GM23248 (cell line): ENCODE measurements around the gene OSTN. TPM values are rescaled to one million over a fixed set of nuclear protein-coding genes. Genes with fewer than 3 reads are reported as not detected.

Experiments used
- DNase-seq: peaks from one replicate; pipeline ENCODE4 v3.0.0-alpha.2; 2015
- H2AFZ ChIP-seq: fragments of 200-600 bp; sonication (generic); 2 replicates; pipeline ENCODE4 v1.6.1; 2016; ENCODE audit warnings: antibody characterized with exemption
- H3F3A ChIP-seq: fragments of 200-600 bp; sonication (generic); 2 replicates; pipeline ENCODE4 v1.6.1; 2016; ENCODE audit warnings: mild to moderate bottlenecking, antibody characterized with exemption, mixed run types; ENCODE audit not compliant: insufficient read depth
- H3K27ac ChIP-seq: fragments of 200-600 bp; sonication (generic); 2 replicates; pipeline ENCODE4 v1.5.1; 2016; ENCODE audit warnings: mild to moderate bottlenecking
- H3K27me3 ChIP-seq: fragments of 200-600 bp; sonication (generic); replicated peaks from 2 replicates; pipeline ENCODE4 v1.6.1; 2016; ENCODE audit warnings: mild to moderate bottlenecking; ENCODE audit not compliant: insufficient read depth
- H3K36me3 ChIP-seq: fragments of 200-600 bp; sonication (generic); 2 replicates; pipeline ENCODE4 v1.6.1; 2016; ENCODE audit warnings: low read depth, mild to moderate bottlenecking
- H3K4me1 ChIP-seq: fragments of 200-600 bp; sonication (generic); 2 replicates; pipeline ENCODE4 v1.6.1; 2016; ENCODE audit warnings: mild to moderate bottlenecking; ENCODE audit not compliant: insufficient read depth
- H3K4me2 ChIP-seq: fragments of 200-600 bp; sonication (generic); one replicate; pipeline ENCODE4 v1.6.1; 2016; ENCODE audit warnings: mild to moderate bottlenecking; ENCODE audit not compliant: unreplicated experiment
- H3K4me3 ChIP-seq: fragments of 200-600 bp; sonication (generic); 2 replicates; pipeline ENCODE4 v1.5.1; 2016; ENCODE audit warnings: mild to moderate bottlenecking
- H3K79me2 ChIP-seq: fragments of 200-600 bp; sonication (generic); 2 replicates; pipeline ENCODE4 v1.6.1; 2016; ENCODE audit warnings: mild to moderate bottlenecking; ENCODE audit not compliant: insufficient read depth
- H3K9ac ChIP-seq: fragments of 200-600 bp; sonication (generic); 2 replicates; pipeline ENCODE4 v1.6.1; 2016; ENCODE audit warnings: mild to moderate bottlenecking
- H3K9me2 ChIP-seq: fragments of 200-600 bp; sonication (generic); 2 replicates; pipeline ENCODE4 v1.6.1; 2016; ENCODE audit warnings: mixed run types, mild to moderate bottlenecking, moderate library complexity; ENCODE audit not compliant: insufficient read depth
- H3K9me3 ChIP-seq: fragments of 200-600 bp; sonication (generic); one replicate; pipeline ENCODE4 v1.6.1; 2017; ENCODE audit warnings: low read depth
- H4K20me1 ChIP-seq: fragments of 200-600 bp; sonication (generic); 2 replicates; pipeline ENCODE4 v1.6.0; 2016; ENCODE audit not compliant: insufficient read depth
- EZH2 ChIP-seq: fragments of 200-600 bp; sonication (generic); IDR thresholded peaks from 2 replicates; pipeline ENCODE4 v1.6.1; 2018; ENCODE audit warnings: antibody characterized with exemption, mild to moderate bottlenecking; ENCODE audit not compliant: insufficient read depth, poor library complexity, severe bottlenecking
- EZH2phosphoT487 ChIP-seq: fragments of 200-600 bp; sonication (generic); IDR thresholded peaks from 2 replicates; pipeline ENCODE4 v1.6.1; 2018; ENCODE audit warnings: antibody characterized with exemption, moderate library complexity, mild to moderate bottlenecking, low read depth; ENCODE audit not compliant: insufficient read depth
- WGBS, 2 experiments: methylation state at CpG; one replicate each; pipeline ENCODE4 v1.1.6; 2015 to 2017; ENCODE audit warnings: low lambda C conversion rate in 2 of 2, low coverage in 1 of 2; ENCODE audit errors: missing lambda C conversion rate in 2 of 2; 5-methylcytosine and 5-hydroxymethylcytosine counted together
- in situ Hi-C: fragments of 300-500 bp; cut with MboI; formaldehyde crosslinking; loops from 2 replicates; pipeline ENCODE4 v1.15.0; 2020
- polyA plus RNA-seq: library from polyadenylated mRNA; unstranded; fragments of >200 nt; fragmentation: Nextera tagmentation; extraction: Ambion mirVana; gene quantifications from 2 replicates; pipeline ENCODE4 v1.2.1, GENCODE V29; 2016
- total RNA-seq: library from RNA; depleted of rRNA; stranded (reverse); fragments of >200 nt; shearing (Covaris generic); gene quantifications from 2 replicates; pipeline ENCODE4 v1.2.3, GENCODE V29; 2014

Gene OSTN
- total and polyA plus RNA-seq, 2 experiments from 2014 or later: not detected

DNA sequence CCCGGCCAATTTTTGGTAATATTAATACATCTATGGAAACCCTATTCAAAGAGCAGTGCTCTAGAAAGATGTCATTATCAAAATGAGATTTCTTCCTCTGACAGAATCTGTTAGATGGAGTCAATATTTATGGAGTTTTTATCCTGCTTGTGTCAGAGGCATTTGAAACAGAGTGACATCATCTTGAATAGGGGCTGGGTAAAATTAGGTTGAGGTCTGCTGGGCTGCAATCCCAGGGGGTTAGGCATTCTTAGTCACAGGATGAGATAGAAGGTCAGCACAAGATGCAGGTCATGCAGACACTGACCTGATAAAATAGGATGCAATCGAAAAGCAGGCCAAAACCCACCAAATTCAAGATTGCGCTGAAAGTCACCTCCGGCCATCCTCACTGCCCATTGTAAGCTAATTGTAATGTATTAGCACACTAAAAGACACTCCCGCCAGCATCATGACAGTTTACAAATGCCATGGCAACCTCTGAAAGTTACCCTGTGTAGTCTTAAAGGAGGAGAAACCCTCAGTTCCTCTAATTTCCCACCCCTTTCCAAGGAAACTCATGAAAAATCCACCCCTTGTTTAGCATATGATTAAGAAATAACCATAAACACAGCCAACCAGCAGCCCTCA is 102.9 kb downstream of the OSTN start:
- Histone ChIP-seq H3K27me3 (no peaks in the 10 kb centered on the region), H3K36me3 (no peaks in the 10 kb centered on the region), H3K4me3 (no peak overlapping the region), H2AFZ (no peak overlapping the region), H3K9me3 (no peaks in the 10 kb centered on the region), H4K20me1 (no peaks in the 10 kb centered on the region), H3K79me2 (no peaks in the 10 kb centered on the region), H3K9me2 (no peaks in the 10 kb centered on the region), H3K27ac (no peak overlapping the region), H3K4me1 (no peaks in the 10 kb centered on the region), H3K9ac (no peak overlapping the region), H3F3A (no peaks in the 10 kb centered on the region), H3K4me2 (no peak overlapping the region)
- in situ Hi-C loops: no loop called here
- 89 to 98% methylated on average over 5 of the region's 5 CpGs for WGBS, 2 experiments
- no peak for DNase-seq
- TF ChIP-seq EZH2phosphoT487 (no peak), EZH2 (no peak)

DNA sequence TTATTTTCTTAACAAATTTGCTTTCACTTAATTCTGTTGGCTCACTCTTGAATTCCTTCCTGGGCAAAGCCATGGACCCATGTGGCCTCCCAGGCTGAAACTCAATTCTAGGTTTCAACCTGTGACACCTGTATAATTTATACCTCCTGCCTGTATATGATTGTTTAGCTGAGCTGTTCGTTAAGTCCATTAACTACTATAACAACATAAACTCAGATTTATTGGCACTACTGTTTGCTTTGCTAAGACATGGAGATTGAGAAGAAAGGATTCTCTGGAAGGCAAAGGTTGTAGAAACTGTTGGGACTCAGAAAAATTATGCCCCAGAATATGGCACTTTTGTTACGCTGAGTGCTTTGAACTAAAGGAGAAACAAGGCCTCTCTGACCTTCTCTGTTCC is 103.4 kb downstream of the OSTN start:
- Histone ChIP-seq H3K9ac (no peak overlapping the region), H3K79me2 (no peaks in the 10 kb centered on the region), H2AFZ (no peak overlapping the region), H3K4me1 (no peaks in the 10 kb centered on the region), H3K4me2 (no peak overlapping the region), H4K20me1 (no peaks in the 10 kb centered on the region), H3F3A (no peaks in the 10 kb centered on the region), H3K9me3 (no peaks in the 10 kb centered on the region), H3K9me2 (no peaks in the 10 kb centered on the region), H3K27me3 (no peaks in the 10 kb centered on the region), H3K27ac (no peak overlapping the region), H3K36me3 (no peaks in the 10 kb centered on the region), H3K4me3 (no peak overlapping the region)
- no peak for DNase-seq
- TF ChIP-seq EZH2phosphoT487: no peak
- TF ChIP-seq EZH2: no peak
- 82 to 84% methylated on average over 2 of the region's 2 CpGs for WGBS, 2 experiments
- in situ Hi-C loops: no loop called here

DNA sequence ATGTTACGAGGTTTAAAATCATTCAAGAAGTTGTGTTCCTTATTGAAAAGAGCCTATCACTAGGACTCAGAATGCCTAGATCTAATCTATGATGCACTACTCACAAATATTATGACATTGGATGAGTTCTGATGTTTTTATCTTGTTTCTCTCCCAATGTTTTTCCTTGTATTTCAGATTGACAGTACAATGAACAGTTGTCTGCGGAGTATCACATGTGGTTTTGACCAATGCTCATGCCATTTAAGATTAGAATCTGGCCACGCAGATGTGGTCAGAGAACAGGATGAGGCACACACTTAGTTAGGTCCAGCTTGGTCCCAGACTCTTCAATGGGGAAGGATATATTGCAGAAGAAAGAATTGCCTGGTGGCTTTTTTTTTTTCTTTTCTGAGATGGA is 104.6 kb downstream of the OSTN start:
- Histone ChIP-seq H4K20me1 (no peaks in the 10 kb centered on the region), H3K4me3 (no peak overlapping the region), H3K36me3 (no peaks in the 10 kb centered on the region), H2AFZ (no peak overlapping the region), H3K9me2 (no peaks in the 10 kb centered on the region), H3F3A (no peaks in the 10 kb centered on the region), H3K9me3 (no peaks in the 10 kb centered on the region), H3K27ac (no peak overlapping the region), H3K4me1 (no peaks in the 10 kb centered on the region), H3K27me3 (no peaks in the 10 kb centered on the region), H3K9ac (no peak overlapping the region), H3K79me2 (no peaks in the 10 kb centered on the region), H3K4me2 (no peak overlapping the region)
- WGBS, 2 experiments: 71 to 77% methylated on average over 3 of the region's 3 CpGs
- DNase-seq: no peak
- in situ Hi-C loops: no loop called here
- TF ChIP-seq EZH2phosphoT487 (no peak), EZH2 (no peak)

DNA sequence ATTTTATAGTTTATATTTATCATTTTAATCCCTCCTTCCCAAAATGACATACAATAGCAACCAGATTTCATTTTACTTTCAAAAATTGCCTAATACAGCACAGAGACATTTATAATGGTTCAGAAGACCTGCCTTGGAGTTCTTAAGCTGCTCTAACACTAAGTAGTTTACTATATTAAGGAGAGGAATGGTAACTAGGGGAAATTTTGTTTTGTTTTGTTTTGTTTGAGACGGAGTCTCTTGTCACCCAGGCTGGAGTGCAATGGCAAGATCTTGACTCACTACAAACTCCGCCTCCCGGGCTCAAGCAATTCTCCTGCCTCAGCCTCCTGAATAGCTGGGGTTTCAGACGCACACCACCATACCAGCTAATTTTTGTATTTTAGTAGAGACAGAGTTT is 107.4 kb downstream of the OSTN start:
- no peaks in the 10 kb centered on the region for H3K4me1 ChIP-seq
- TF ChIP-seq EZH2phosphoT487 (no peak), EZH2 (no peak)
- no peaks in the 10 kb centered on the region for H3K79me2 ChIP-seq
- H3K4me2 ChIP-seq: no peak overlapping the region
- H3K36me3 ChIP-seq: no peaks in the 10 kb centered on the region
- H3K4me3 ChIP-seq: no peak overlapping the region
- H3K27me3 ChIP-seq: no peaks in the 10 kb centered on the region
- DNase-seq: peak; percentile 18
- H3K9me3 ChIP-seq: no peaks in the 10 kb centered on the region
- in situ Hi-C loops: no loop called here
- no peaks in the 10 kb centered on the region for H3F3A ChIP-seq
- no peaks in the 10 kb centered on the region for H3K9me2 ChIP-seq
- H4K20me1 ChIP-seq: no peaks in the 10 kb centered on the region
- H2AFZ ChIP-seq: no peak overlapping the region
- no peak overlapping the region for H3K27ac ChIP-seq
- 52 to 55% methylated on average over 4 of the region's 4 CpGs for WGBS, 2 experiments
- no peak overlapping the region for H3K9ac ChIP-seq

DNA sequence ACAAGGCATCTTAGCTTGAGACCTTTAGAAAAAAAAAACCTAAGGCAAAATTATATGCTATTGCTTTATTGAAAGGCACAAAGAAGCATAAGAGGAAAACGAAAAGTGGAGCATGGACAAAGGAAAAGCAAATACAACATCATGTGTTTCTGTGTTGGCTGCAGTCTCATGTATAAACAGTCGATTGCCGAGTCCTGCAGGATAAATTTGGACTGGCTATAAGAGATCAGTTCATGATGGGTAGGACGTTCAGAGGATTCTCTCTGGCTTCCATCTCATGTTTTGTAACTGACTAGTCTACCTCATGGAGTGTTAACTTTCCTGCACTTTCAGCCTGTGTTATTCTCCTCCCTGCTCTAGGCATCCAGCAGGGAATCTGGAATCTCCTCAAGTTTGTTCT is 108.3 kb downstream of the OSTN start:
- TF ChIP-seq EZH2 (no peak), EZH2phosphoT487 (no peak)
- no peak overlapping the region for H3K4me3 ChIP-seq
- WGBS, 2 experiments: 35 to 46% methylated on average over 4 of the region's 4 CpGs
- DNase-seq: no peak
- H4K20me1 ChIP-seq: no peaks in the 10 kb centered on the region
- H3K36me3 ChIP-seq: no peaks in the 10 kb centered on the region
- no peak overlapping the region for H3K9ac ChIP-seq
- H3K9me2 ChIP-seq: no peaks in the 10 kb centered on the region
- H3F3A ChIP-seq: no peaks in the 10 kb centered on the region
- H3K4me2 ChIP-seq: no peak overlapping the region
- no peaks in the 10 kb centered on the region for H3K4me1 ChIP-seq
- H3K27ac ChIP-seq: no peak overlapping the region
- no peak overlapping the region for H2AFZ ChIP-seq
- no peaks in the 10 kb centered on the region for H3K9me3 ChIP-seq
- H3K27me3 ChIP-seq: no peaks in the 10 kb centered on the region
- in situ Hi-C loops: no loop called here
- no peaks in the 10 kb centered on the region for H3K79me2 ChIP-seq
